PFSK-1 (cell line): ENCODE measurements around the gene NKAIN2.

Experiments used
- POLR2AphosphoS5 ChIP-seq: IDR thresholded peaks from 2 replicates; pipeline ENCODE4 v1.6.1; 2012; ENCODE audit warnings: low read depth, mild to moderate bottlenecking, control low read depth, low read length, moderate library complexity
- SIN3A ChIP-seq: IDR thresholded peaks from 2 replicates; pipeline ENCODE4 v1.6.1; 2012; ENCODE audit warnings: mild to moderate bottlenecking, low read length, moderate library complexity, borderline replicate concordance; ENCODE audit not compliant: insufficient read depth
- TAF1 ChIP-seq: IDR thresholded peaks from 2 replicates; pipeline ENCODE4 v1.6.1; 2012; ENCODE audit warnings: low read length, control low read depth, borderline replicate concordance; ENCODE audit not compliant: insufficient read depth

DNA sequence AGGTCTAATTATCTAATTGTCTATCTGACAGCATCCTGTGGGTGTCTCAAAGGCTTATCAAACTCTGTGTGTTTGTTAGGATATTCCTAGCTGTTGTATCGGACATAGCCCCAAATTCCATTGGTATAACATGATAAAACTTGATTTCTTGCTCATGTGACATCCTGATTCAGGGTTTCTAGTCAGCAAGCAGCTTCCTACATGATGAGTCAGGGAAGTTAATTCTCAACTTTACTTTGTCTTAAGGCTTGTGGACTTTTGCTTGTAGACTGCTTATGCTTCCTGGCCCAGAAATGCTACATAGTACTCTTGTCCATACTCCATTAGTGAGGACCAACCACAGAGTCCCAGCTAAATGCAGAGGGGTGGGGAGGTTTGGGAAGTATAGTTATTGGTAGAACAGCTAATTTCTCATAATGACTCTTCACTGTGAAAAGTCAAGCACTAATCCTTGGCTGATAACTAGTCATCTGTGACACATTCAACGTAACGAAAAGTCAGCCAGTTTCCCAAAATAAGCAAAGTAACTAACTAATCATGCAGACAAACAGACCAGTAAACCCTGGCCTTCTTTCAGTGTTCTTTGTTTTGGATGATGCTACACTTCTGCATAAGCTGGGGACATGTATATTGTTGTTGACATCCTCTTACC is 25.8 kb downstream of the NKAIN2 start:
- TF ChIP-seq TAF1, result no peak
- no peak for TF ChIP-seq POLR2AphosphoS5
- TF ChIP-seq SIN3A, result no peak
